HEK293T (cell line): ENCODE data around the gene NUP42.

ENCODE experiments used
- BHLHE40 ChIP-seq: fragments of 450-650 bp; IDR thresholded peaks from 2 replicates; pipeline ENCODE4 v1.6.1; 2016; ENCODE audit warnings: mild to moderate bottlenecking, moderate library complexity, borderline replicate concordance
- ELF4 ChIP-seq: fragments of 450-650 bp; IDR thresholded peaks from 2 replicates; pipeline ENCODE4 v1.6.1; 2017; ENCODE audit warnings: antibody characterized with exemption
- FOXM1 ChIP-seq: fragments of 450-650 bp; IDR thresholded peaks from 2 replicates; pipeline ENCODE4 v1.6.1; 2017; ENCODE audit warnings: mild to moderate bottlenecking, borderline replicate concordance
- LEF1 ChIP-seq: fragments of 450-650 bp; IDR thresholded peaks from 2 replicates; pipeline ENCODE4 v1.6.1; 2017; ENCODE audit warnings: mild to moderate bottlenecking, borderline replicate concordance
- SP1 ChIP-seq: fragments of 450-650 bp; IDR thresholded peaks from 2 replicates; pipeline ENCODE4 v1.6.1; 2017
- SUZ12 ChIP-seq: fragments of 450-650 bp; IDR thresholded peaks from 2 replicates; pipeline ENCODE4 v1.6.1; 2016; ENCODE audit warnings: mild to moderate bottlenecking

GRCh38 chr7:23234569-23235296, 52.9 kb downstream of the NUP42 start:
- TF ChIP-seq BHLHE40 (no peak), FOXM1 (no peak), SP1 (no peak), LEF1 (no peak), ELF4 (no peak), SUZ12 (no peak)
